ENCODE data around the gene SLC25A52. TPM values are rescaled to one million over a fixed set of nuclear protein-coding genes. Genes with fewer than 3 reads are reported as not detected.

The SLC25A52 gene
- total RNA-seq, 1 experiment from 2014 or later, result not detected

GRCh38 chr18:31711365-31712172, 49.1 kb downstream of the SLC25A52 start:
- H4K20me1 ChIP-seq (ENCODE audit: control insufficient read depth, insufficient read depth, insufficient read length), result no peaks in the 10 kb centered on the region
- H2BK120ac ChIP-seq (ENCODE audit: low read depth, low read length, poor library complexity, severe bottlenecking), result no peak overlapping the region
- H3K23me2 ChIP-seq (ENCODE audit: insufficient read length, low read depth, low read length, poor library complexity, severe bottlenecking), result no peaks in the 10 kb centered on the region
- H3K23ac ChIP-seq (ENCODE audit: insufficient read length, low read depth, low read length), result no peak overlapping the region
- no peak overlapping the region for H2BK12ac ChIP-seq (ENCODE audit: insufficient read length, low read depth, low read length)
- Mint-ChIP-seq H3K9me3 (no peaks in the 10 kb centered on the region; a peak in 1 of 5 replicates), H3K27ac (0 out of 7 replicates have a peak overlapping the region, but pooled peaks of 1 of the 3 experiments have one; percentile 10), H3K4me3 (no peak overlapping the region), H3K4me1 (peaks cover 4 to 8% of the 10 kb centered on the region in 2 experiments), H3K27me3 (ENCODE audit: low read depth) (no peaks in the 10 kb centered on the region), H3K36me3 (ENCODE audit: insufficient read depth in 1 of 3, low read depth in 3 of 3) (peaks cover 0 to 3% (median 0%) of the 10 kb centered on the region in 3 experiments; a peak in 1 of 7 replicates)
- H3K9ac ChIP-seq (ENCODE audit: extremely low read depth, insufficient read length, low read length), result no peak overlapping the region
- no peak overlapping the region for H4K8ac ChIP-seq (replicated peaks; ENCODE audit: insufficient read length, low read depth, low read length)
- no peak overlapping the region for H3K18ac ChIP-seq (ENCODE audit: insufficient read length, low read depth, low read length)
- H3T11ph ChIP-seq (ENCODE audit: low read length), result no peak overlapping the region
- H3K14ac ChIP-seq (ENCODE audit: insufficient read depth, low read length), result no peak overlapping the region
- H3K79me1 ChIP-seq (ENCODE audit: insufficient read depth, low read depth, low read length, poor library complexity, severe bottlenecking), result no peaks in the 10 kb centered on the region
- H4K91ac ChIP-seq (ENCODE audit: insufficient read length, low read depth, low read length), result no peak overlapping the region
- no peak overlapping the region for H4K5ac ChIP-seq (ENCODE audit: insufficient read length, low read depth, low read length)
- H3K4ac ChIP-seq (ENCODE audit: low read depth, low read length), result no peak overlapping the region
- H3K4me1 ChIP-seq (ENCODE audit: insufficient read depth, low read length), result no peaks in the 10 kb centered on the region; the same call in 1 of the 2 replicates
- H3K9me3 ChIP-seq (ENCODE audit: control insufficient read depth, low read depth, low read length), result no peaks in the 10 kb centered on the region
- no peak overlapping the region for H2AK5ac ChIP-seq (ENCODE audit: insufficient read length, low read length)
- H3K27ac ChIP-seq (ENCODE audit: insufficient read length, low read depth, low read length), result no peak overlapping the region
- H2AFZ ChIP-seq (ENCODE audit: low read length), result no peak overlapping the region
- H3K4me2 ChIP-seq (ENCODE audit: insufficient read depth, insufficient read length, low read length), result no peak overlapping the region
- no CpG with 5 or more reads among the region's 3 CpGs for WGBS (ENCODE audit: extremely low coverage, insufficient read length, low lambda C conversion rate)
- H2BK20ac ChIP-seq (ENCODE audit: low read depth, low read length, poor library complexity, severe bottlenecking), result no peak overlapping the region
- H2BK5ac ChIP-seq (ENCODE audit: insufficient read length, low read length), result no peak overlapping the region
- H2BK15ac ChIP-seq (ENCODE audit: low read depth, low read length), result no peak overlapping the region
- H3K56ac ChIP-seq (ENCODE audit: insufficient read length, low read depth, low read length), result no peak overlapping the region
- DNase-seq, result no peak
- TF ChIP-seq CTCF (conservative IDR thresholded peaks at IDR 0.05), result no peak
- H3K27me3 ChIP-seq (ENCODE audit: insufficient read depth, low read length), result no peaks in the 10 kb centered on the region
- H3K79me2 ChIP-seq (ENCODE audit: insufficient read depth, low read length), result no peaks in the 10 kb centered on the region
